Progenitor cell of endocrine pancreas (in vitro differentiated cells): ENCODE data around the gene DNAJC27. TPM values are rescaled to one million over a fixed set of nuclear protein-coding genes. Genes with fewer than 3 reads are reported as not detected.

ENCODE experiments used
- DNase-seq: peaks from one replicate; pipeline ENCODE4 v3.0.0; 2021; ENCODE audit warnings: low spot score; ENCODE audit not compliant: unreplicated experiment
- H3K27ac Mint-ChIP-seq: 2 replicates; pipeline ENCODE4 v1.8.0; 2021; ENCODE audit warnings: mild to moderate bottlenecking, moderate library complexity, mixed read lengths
- H3K27me3 Mint-ChIP-seq: 2 replicates; pipeline ENCODE4 v1.8.0; 2021; ENCODE audit warnings: mixed read lengths
- H3K36me3 Mint-ChIP-seq: 2 replicates; pipeline ENCODE4 v1.8.0; 2022; ENCODE audit warnings: mixed read lengths; ENCODE audit not compliant: insufficient read depth
- H3K4me1 Mint-ChIP-seq: 2 replicates; pipeline ENCODE4 v1.8.0; 2021; ENCODE audit warnings: low read depth, mixed read lengths
- H3K4me3 Mint-ChIP-seq: 2 replicates; pipeline ENCODE4 v1.8.0; 2021; ENCODE audit warnings: low read depth, mild to moderate bottlenecking, moderate library complexity, mixed read lengths
- H3K9me3 Mint-ChIP-seq: 2 replicates; pipeline ENCODE4 v1.8.0; 2021; ENCODE audit warnings: low read depth, mixed read lengths
- total RNA-seq: library from RNA; stranded (reverse); gene quantifications from 2 replicates; pipeline ENCODE4 v1.2.1, GENCODE V29; 2021
- TF ChIP-seq, protein P1 (sequence below): fragments of 200-600 bp; sonication (generic); IDR thresholded peaks from one replicate; pipeline ENCODE4 v1.5.0; 2021; ENCODE audit warnings: antibody characterized with exemption, mild to moderate bottlenecking; ENCODE audit not compliant: unreplicated experiment

The DNAJC27 gene
- total RNA-seq, 1 donor from 2014 or later, result 11.3 TPM

DNA sequence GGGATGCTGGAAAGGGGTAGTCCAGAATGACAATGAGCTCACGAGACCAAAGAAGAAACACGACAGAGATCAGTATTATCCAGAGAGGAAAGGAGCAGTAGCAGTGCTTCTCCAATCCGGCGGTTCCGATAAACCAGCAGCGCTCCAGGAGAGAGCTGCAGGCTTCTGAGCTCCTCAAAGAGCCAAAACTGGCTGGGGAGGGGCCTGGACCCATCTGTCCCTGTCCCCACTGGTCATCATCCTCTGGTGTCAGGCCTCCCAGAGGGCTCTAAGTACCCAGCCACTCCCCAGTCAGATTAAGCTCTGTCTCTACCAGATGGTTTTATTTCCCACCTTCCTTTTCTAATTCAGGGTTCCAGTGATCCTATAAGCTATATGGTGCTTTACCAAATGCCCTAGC is 23.2 kb downstream of the DNAJC27 start:
- H3K4me3 Mint-ChIP-seq, result no peak overlapping the region
- no peak for DNase-seq
- H3K27me3 Mint-ChIP-seq, result no peaks in the 10 kb centered on the region
- H3K9me3 Mint-ChIP-seq, result no peaks in the 10 kb centered on the region
- H3K27ac Mint-ChIP-seq, result no peak overlapping the region
- TF ChIP-seq, protein P1, sequence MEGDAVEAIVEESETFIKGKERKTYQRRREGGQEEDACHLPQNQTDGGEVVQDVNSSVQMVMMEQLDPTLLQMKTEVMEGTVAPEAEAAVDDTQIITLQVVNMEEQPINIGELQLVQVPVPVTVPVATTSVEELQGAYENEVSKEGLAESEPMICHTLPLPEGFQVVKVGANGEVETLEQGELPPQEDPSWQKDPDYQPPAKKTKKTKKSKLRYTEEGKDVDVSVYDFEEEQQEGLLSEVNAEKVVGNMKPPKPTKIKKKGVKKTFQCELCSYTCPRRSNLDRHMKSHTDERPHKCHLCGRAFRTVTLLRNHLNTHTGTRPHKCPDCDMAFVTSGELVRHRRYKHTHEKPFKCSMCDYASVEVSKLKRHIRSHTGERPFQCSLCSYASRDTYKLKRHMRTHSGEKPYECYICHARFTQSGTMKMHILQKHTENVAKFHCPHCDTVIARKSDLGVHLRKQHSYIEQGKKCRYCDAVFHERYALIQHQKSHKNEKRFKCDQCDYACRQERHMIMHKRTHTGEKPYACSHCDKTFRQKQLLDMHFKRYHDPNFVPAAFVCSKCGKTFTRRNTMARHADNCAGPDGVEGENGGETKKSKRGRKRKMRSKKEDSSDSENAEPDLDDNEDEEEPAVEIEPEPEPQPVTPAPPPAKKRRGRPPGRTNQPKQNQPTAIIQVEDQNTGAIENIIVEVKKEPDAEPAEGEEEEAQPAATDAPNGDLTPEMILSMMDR, result no peak
- H3K36me3 Mint-ChIP-seq, result peaks cover 23% of the 10 kb centered on the region
- H3K4me1 Mint-ChIP-seq, result no peaks in the 10 kb centered on the region

GRCh38 chr2:24947561-24948157 is 24.1 kb downstream of the DNAJC27 start:
- H3K4me1 Mint-ChIP-seq, result no peaks in the 10 kb centered on the region
- H3K27ac Mint-ChIP-seq, result no peak overlapping the region
- H3K4me3 Mint-ChIP-seq, result no peak overlapping the region
- H3K9me3 Mint-ChIP-seq, result no peaks in the 10 kb centered on the region
- no peaks in the 10 kb centered on the region for H3K27me3 Mint-ChIP-seq
- TF ChIP-seq, protein P1, result no peak
- H3K36me3 Mint-ChIP-seq, result peaks cover 21% of the 10 kb centered on the region
- DNase-seq, result no peak

- no peak overlapping the region for H3K27ac Mint-ChIP-seq
- H3K36me3 Mint-ChIP-seq, result peaks cover 10% of the 10 kb centered on the region
- H3K9me3 Mint-ChIP-seq, result no peaks in the 10 kb centered on the region
- DNase-seq, result no peak
- H3K4me1 Mint-ChIP-seq, result no peaks in the 10 kb centered on the region
- H3K27me3 Mint-ChIP-seq, result no peaks in the 10 kb centered on the region
- TF ChIP-seq, protein P1, result no peak
- H3K4me3 Mint-ChIP-seq, result no peak overlapping the region
Observed at GRCh38 chr2:24945907-24946306, 25.8 kb downstream of the DNAJC27 start.

GRCh38 chr2:24943427-24944053 is 28.2 kb downstream of the DNAJC27 start:
- no peak overlapping the region for H3K27ac Mint-ChIP-seq
- H3K27me3 Mint-ChIP-seq, result no peaks in the 10 kb centered on the region
- no peaks in the 10 kb centered on the region for H3K9me3 Mint-ChIP-seq
- DNase-seq, result no peak
- H3K4me3 Mint-ChIP-seq, result no peak overlapping the region
- TF ChIP-seq, protein P1, result no peak
- H3K36me3 Mint-ChIP-seq, result peaks cover 7% of the 10 kb centered on the region
- no peaks in the 10 kb centered on the region for H3K4me1 Mint-ChIP-seq

DNA sequence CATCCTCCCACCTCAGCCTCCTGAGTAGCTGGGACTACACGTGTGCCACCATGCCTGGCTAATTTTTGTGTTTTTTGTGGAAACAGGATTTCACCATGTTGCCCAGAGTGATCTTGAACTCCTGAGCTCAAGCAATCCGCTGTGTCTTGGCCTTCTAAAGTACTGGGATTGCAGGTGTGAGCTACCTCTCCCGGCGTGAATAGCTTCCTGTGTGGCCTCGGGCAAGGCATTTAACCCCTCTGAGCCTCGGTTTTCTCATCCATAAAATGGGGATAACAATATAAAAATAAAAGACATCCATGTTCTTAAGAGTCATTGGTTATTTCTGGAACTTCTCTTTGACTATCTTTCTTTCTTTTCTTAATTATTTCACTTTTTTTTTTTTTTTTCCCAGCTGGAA is 32.4 kb downstream of the DNAJC27 start:
- H3K27ac Mint-ChIP-seq, result no peak overlapping the region
- H3K36me3 Mint-ChIP-seq, result peaks cover 2% of the 10 kb centered on the region
- no peaks in the 10 kb centered on the region for H3K9me3 Mint-ChIP-seq
- no peaks in the 10 kb centered on the region for H3K27me3 Mint-ChIP-seq
- no peaks in the 10 kb centered on the region for H3K4me1 Mint-ChIP-seq
- H3K4me3 Mint-ChIP-seq, result no peak overlapping the region
- TF ChIP-seq, protein P1, result no peak
- DNase-seq, result no peak
